Naive thymus-derived CD4-positive, alpha-beta T cell (primary cell): Measurements from ENCODE around the gene CACNA1A. TPM values are rescaled to one million over a fixed set of nuclear protein-coding genes. Genes with fewer than 3 reads are reported as not detected.
A peak's percentile ranks its signal among the peaks of the same experiment; 100 is the strongest.
"Not testable (repeated sequence)": the region's sequence is repeated elsewhere in the genome, so short reads cannot be mapped to it uniquely, and the experiment has no call there.

ENCODE experiments used
- ATAC-seq: fragments of 150-1000 bp; cut with Tn5 transposase; 2 replicates; pipeline ENCODE4 v1.10.0; 2021; ENCODE audit warnings: mild to moderate bottlenecking, moderate library complexity
- CTCF ChIA-PET: fragments of 350-600 bp; sonication (Branson Sonifier 250); formaldehyde crosslinking; loops from one replicate; lab custom pipeline; 2021; ENCODE audit warnings: antibody characterized with exemption; lab: Charles Lee
- POLR2A ChIA-PET: fragments of 350-600 bp; sonication (Branson Sonifier 250); formaldehyde crosslinking; loops from one replicate; lab custom pipeline; 2021; ENCODE audit warnings: antibody characterized with exemption, inconsistent platforms; lab: Charles Lee
- DNase-seq, 9 donors: peaks; one replicate each; pipeline versions ENCODE4 v3.0.0 to v3.0.0-alpha.2; 2020 to 2022; ENCODE audit warnings: mixed read lengths in 1 of 9
- H3K27ac ChIP-seq: one replicate; pipeline ENCODE4 v1.7.0; 2013; ENCODE audit warnings: mild to moderate bottlenecking, low read depth, low read length, moderate library complexity
- H3K27me3 ChIP-seq, 2 donors: one replicate each; pipeline ENCODE4 v1.7.0; 2013; ENCODE audit warnings: low read length in 2 of 2, mild to moderate bottlenecking in 2 of 2, moderate library complexity in 2 of 2; ENCODE audit not compliant: control insufficient read depth in 2 of 2, insufficient read depth in 2 of 2
- H3K36me3 ChIP-seq, 3 experiments: 1 replicate in 2 of 3; 2 replicates in 1 of 3; pipeline ENCODE4 v1.7.0; 2013; ENCODE audit warnings: low read length in 3 of 3, mild to moderate bottlenecking in 3 of 3, moderate library complexity in 1 of 3; ENCODE audit not compliant: insufficient read depth in 3 of 3, control insufficient read depth in 2 of 3
- H3K4me1 ChIP-seq, 2 donors: one replicate each; pipeline ENCODE4 v1.7.0; 2013; ENCODE audit warnings: low read length in 2 of 2, mild to moderate bottlenecking in 2 of 2, moderate library complexity in 1 of 2; ENCODE audit not compliant: control insufficient read depth in 2 of 2, insufficient read depth in 2 of 2
- H3K4me3 ChIP-seq: 2 replicates; pipeline ENCODE4 v1.7.0; 2013; ENCODE audit warnings: mild to moderate bottlenecking, low read length
- H3K9me3 ChIP-seq, 3 experiments: 1 replicate in 2 of 3; 2 replicates in 1 of 3; pipeline ENCODE4 v1.7.0; 2013; ENCODE audit warnings: low read length in 3 of 3; ENCODE audit not compliant: control insufficient read depth in 2 of 3
- H3K27ac Mint-ChIP-seq, 9 donors: one replicate each; pipeline ENCODE4 v1.8.0; 2020 to 2022; ENCODE audit warnings: mixed read lengths in 9 of 9, mild to moderate bottlenecking in 8 of 9, moderate library complexity in 5 of 9, inconsistent platforms in 2 of 9
- H3K27me3 Mint-ChIP-seq, 5 donors: one replicate each; pipeline ENCODE4 v1.8.0; 2021 to 2022; ENCODE audit warnings: mixed read lengths in 5 of 5, mild to moderate bottlenecking in 1 of 5
- H3K36me3 Mint-ChIP-seq, 5 donors: one replicate each; pipeline ENCODE4 v1.8.0; 2020 to 2022; ENCODE audit warnings: mixed read lengths in 5 of 5, mild to moderate bottlenecking in 3 of 5, inconsistent platforms in 1 of 5
- H3K4me1 Mint-ChIP-seq, 7 donors: one replicate each; pipeline ENCODE4 v1.8.0; 2020 to 2022; ENCODE audit warnings: mixed read lengths in 7 of 7, mild to moderate bottlenecking in 3 of 7, inconsistent platforms in 1 of 7
- H3K4me3 Mint-ChIP-seq, 10 donors: one replicate each; pipeline ENCODE4 v1.8.0; 2020 to 2022; ENCODE audit warnings: mild to moderate bottlenecking in 10 of 10, mixed read lengths in 10 of 10, moderate library complexity in 6 of 10, inconsistent platforms in 2 of 10
- H3K9me3 Mint-ChIP-seq, 11 donors: one replicate each; pipeline ENCODE4 v1.8.0; 2020 to 2022; ENCODE audit warnings: mixed read lengths in 11 of 11, mild to moderate bottlenecking in 4 of 11, inconsistent platforms in 1 of 11, moderate library complexity in 1 of 11
- intact Hi-C, 2 donors: fragments of 100-400 bp; cut with micrococcal nuclease; formaldehyde crosslinking; loops; one replicate each; pipeline ENCODE4 v1.15.1; 2023
- polyA plus RNA-seq, 2 donors: library from polyadenylated mRNA; unstranded; fragments of 300-500 nt; fragmentation: Illumina TruSeq; gene quantifications; one replicate each; pipeline ENCODE4 v1.2.3, GENCODE V29; 2021
- total RNA-seq, 6 experiments: library from RNA in 5 of 6; stranded (reverse) in 5 of 6; gene quantifications; 1 replicate in 5 of 6; 2 replicates in 1 of 6; pipeline ENCODE4 v1.2.3 and lab custom pipeline; 2021 to 2026

Gene CACNA1A
- total and polyA plus RNA-seq, 7 experiments from 2014 or later = 0.05 to 1.1 (median 0.41) TPM

- intact Hi-C loops = loop anchor here in 1 of 2 donors (1.0 kb wide), 1 partner anchor 16 kb away; no protein-coding TSS in a partner anchor
- no peaks in the 10 kb centered on the region for H3K36me3 ChIP-seq
- Mint-ChIP-seq H3K9me3 (no peaks in the 10 kb centered on the region), H3K27ac (peak overlapping the region; percentile 92 to 100 (median 98)), H3K27me3 (no peaks in the 10 kb centered on the region), H3K4me1 (peaks cover 40 to 73% (median 56%) of the 10 kb centered on the region in 7 donors), H3K36me3 (peaks cover 0 to 12% (median 0%) of the 10 kb centered on the region in 5 donors), H3K4me3 (peak overlapping the region; percentile 79 to 90 (median 84))
- ChIA-PET POLR2A (interaction anchor here (0.9 to 19.6 kb wide), 7 partner anchors 6 to 20 kb away, joined by 3 to 283 read pairs (median 10); no protein-coding TSS in a partner anchor), CTCF (interaction anchor here (1.2 kb wide), 1 partner anchor 10 kb away, joined by 3 read pairs; no protein-coding TSS in a partner anchor)
- peak; percentile 14 for ATAC-seq
- peak; percentile 46 to 80 (median 55) for DNase-seq
- peak overlapping the region; percentile 76 for H3K27ac ChIP-seq
- H3K9me3 ChIP-seq = no peaks in the 10 kb centered on the region
- no peaks in the 10 kb centered on the region for H3K27me3 ChIP-seq
- peak overlapping the region; percentile 41 for H3K4me3 ChIP-seq
- peaks cover 55 to 62% of the 10 kb centered on the region in 2 donors for H3K4me1 ChIP-seq
Observed at GRCh38 chr19:13172346-13173138, 333.7 kb downstream of the CACNA1A start.

DNA sequence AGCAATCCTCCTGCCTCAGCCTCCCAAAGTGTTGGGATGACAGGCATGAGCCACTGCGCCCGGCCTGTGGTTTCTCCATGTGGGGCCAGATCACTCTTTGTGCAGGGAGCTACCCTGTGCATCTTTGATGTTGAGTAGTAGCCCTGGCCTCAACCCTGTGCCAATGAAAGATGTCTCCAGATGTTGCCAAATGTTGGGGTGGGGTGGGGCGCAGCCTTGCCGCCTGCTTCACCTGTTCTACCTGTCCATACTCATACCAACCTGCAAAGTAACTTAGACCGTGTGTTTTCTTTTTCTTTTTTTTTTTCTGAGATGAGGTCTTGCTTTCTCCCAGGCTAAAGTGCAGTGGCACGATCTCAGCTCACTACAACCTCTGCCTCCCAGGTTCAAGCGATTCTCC is 335.1 kb downstream of the CACNA1A start:
- POLR2A ChIA-PET = interaction anchor here (0.7 to 12.7 kb wide), 9 partner anchors 8 to 65 kb away, joined by 3 to 283 read pairs (median 6); partner anchors contain the start of genes IER2 and STX10

GRCh38 chr19:13169769-13170168 is 336.5 kb downstream of the CACNA1A start:
- DNase-seq = no peak
- ChIA-PET POLR2A (interaction anchor here (0.6 to 12.7 kb wide), 9 partner anchors 12 to 65 kb away, joined by 3 to 283 read pairs (median 4); partner anchors contain the start of genes IER2 and STX10), CTCF (interaction anchor here (1.3 to 2.7 kb wide), 5 partner anchors 13 to 25 kb away, joined by 3 to 11 read pairs (median 6); partner anchors contain the start of genes IER2 and STX10)
- Mint-ChIP-seq H3K4me3 (peak overlapping the region in 9 of 10 donors; percentile 31 to 97 (median 95)), H3K4me1 (peaks cover 50 to 90% (median 74%) of the 10 kb centered on the region in 7 donors), H3K36me3 (peaks cover 0 to 15% (median 0%) of the 10 kb centered on the region in 5 donors), H3K9me3 (no peaks in the 10 kb centered on the region), H3K27ac (peak overlapping the region; percentile 96 to 99 (median 99)), H3K27me3 (no peaks in the 10 kb centered on the region)
- peaks cover 75 to 89% of the 10 kb centered on the region in 2 donors for H3K4me1 ChIP-seq
- no peaks in the 10 kb centered on the region for H3K9me3 ChIP-seq
- peak overlapping the region; percentile 90 for H3K27ac ChIP-seq
- no peak for ATAC-seq
- no peaks in the 10 kb centered on the region for H3K36me3 ChIP-seq
- H3K27me3 ChIP-seq = no peaks in the 10 kb centered on the region
- H3K4me3 ChIP-seq = no peak overlapping the region
- intact Hi-C loops = loop anchor here (5.0 kb wide), 2 partner anchors 377 to 877 kb away; partner anchors contain the start of genes JUNB (in 1 of the 2) and ZNF44 (in 1 of the 2)

More for the DNA sequence above, 335.1 kb downstream of the CACNA1A start:
- DNase-seq = no peak
- ATAC-seq = no peak
- CTCF ChIA-PET = interaction anchor here (0.6 to 2.5 kb wide), 7 partner anchors 11 to 230 kb away, joined by 3 to 10 read pairs (median 3); no protein-coding TSS in a partner anchor
- Mint-ChIP-seq H3K4me1 (peaks cover 48 to 80% (median 64%) of the 10 kb centered on the region in 7 donors), H3K36me3 (peaks cover 0 to 15% (median 0%) of the 10 kb centered on the region in 5 donors), H3K27ac (peak overlapping the region; percentile 92 to 100 (median 98)), H3K27me3 (no peaks in the 10 kb centered on the region), H3K9me3 (no peaks in the 10 kb centered on the region), H3K4me3 (peak overlapping the region; percentile 50 to 90 (median 75))
- H3K27ac ChIP-seq = peak overlapping the region; percentile 62
- H3K9me3 ChIP-seq = no peaks in the 10 kb centered on the region
- H3K4me3 ChIP-seq = peak overlapping the region; percentile 10
- no peaks in the 10 kb centered on the region for H3K36me3 ChIP-seq
- peaks cover 68 to 75% of the 10 kb centered on the region in 2 donors for H3K4me1 ChIP-seq
- H3K27me3 ChIP-seq = no peaks in the 10 kb centered on the region
- intact Hi-C loops = no loop called here

DNA sequence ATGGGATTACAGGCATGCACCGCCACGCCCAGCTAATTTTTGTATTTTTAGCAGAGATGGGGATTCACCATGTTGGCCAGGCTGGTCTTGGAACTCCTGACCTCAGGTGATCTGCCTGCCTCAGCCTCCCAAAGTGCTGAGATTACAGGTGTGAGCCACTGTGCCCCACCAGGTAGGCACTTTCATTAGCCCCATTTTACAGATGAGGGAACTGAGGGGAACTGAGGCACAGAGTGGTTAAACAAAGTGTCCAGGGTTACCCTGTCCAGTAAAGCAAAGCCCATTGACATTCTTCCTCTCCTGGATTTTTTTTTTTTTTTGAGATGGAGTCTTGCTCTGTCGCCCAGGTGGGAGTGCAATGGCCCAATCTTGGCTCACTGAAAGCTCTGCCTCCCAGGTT is 340.1 kb downstream of the CACNA1A start:
- not testable (repeated sequence) for ATAC-seq, H3K27me3 Mint-ChIP-seq, H3K27me3 ChIP-seq, H3K36me3 ChIP-seq, H3K9me3 ChIP-seq, H3K9me3 Mint-ChIP-seq, H3K4me3 ChIP-seq, DNase-seq
- ChIA-PET CTCF (interaction anchor here (2.7 to 3.3 kb wide), 3 partner anchors 11 to 29 kb away, joined by 11 to 32 read pairs (median 17); no protein-coding TSS in a partner anchor), POLR2A (interaction anchor here (0.6 to 12.7 kb wide), 7 partner anchors 9 to 65 kb away, joined by 4 to 283 read pairs (median 10); partner anchors contain the start of genes IER2 and STX10)
- peaks cover 0 to 15% (median 0%) of the 10 kb centered on the region in 5 donors for H3K36me3 Mint-ChIP-seq
- peak overlapping the region in 6 of 10 donors; percentile 6 to 96 (median 66) for H3K4me3 Mint-ChIP-seq
- peak overlapping the region; percentile 90 for H3K27ac ChIP-seq
- intact Hi-C loops = loop anchor here (2.0 to 5.0 kb wide), 3 partner anchors 374 to 874 kb away; partner anchors contain the start of genes JUNB (in 1 of the 2) and ZNF44 (in 1 of the 2)
- peaks cover 41 to 83% (median 75%) of the 10 kb centered on the region in 7 donors for H3K4me1 Mint-ChIP-seq
- peak overlapping the region; percentile 92 to 99 (median 99) for H3K27ac Mint-ChIP-seq
- peaks cover 84 to 88% of the 10 kb centered on the region in 2 donors for H3K4me1 ChIP-seq

DNA sequence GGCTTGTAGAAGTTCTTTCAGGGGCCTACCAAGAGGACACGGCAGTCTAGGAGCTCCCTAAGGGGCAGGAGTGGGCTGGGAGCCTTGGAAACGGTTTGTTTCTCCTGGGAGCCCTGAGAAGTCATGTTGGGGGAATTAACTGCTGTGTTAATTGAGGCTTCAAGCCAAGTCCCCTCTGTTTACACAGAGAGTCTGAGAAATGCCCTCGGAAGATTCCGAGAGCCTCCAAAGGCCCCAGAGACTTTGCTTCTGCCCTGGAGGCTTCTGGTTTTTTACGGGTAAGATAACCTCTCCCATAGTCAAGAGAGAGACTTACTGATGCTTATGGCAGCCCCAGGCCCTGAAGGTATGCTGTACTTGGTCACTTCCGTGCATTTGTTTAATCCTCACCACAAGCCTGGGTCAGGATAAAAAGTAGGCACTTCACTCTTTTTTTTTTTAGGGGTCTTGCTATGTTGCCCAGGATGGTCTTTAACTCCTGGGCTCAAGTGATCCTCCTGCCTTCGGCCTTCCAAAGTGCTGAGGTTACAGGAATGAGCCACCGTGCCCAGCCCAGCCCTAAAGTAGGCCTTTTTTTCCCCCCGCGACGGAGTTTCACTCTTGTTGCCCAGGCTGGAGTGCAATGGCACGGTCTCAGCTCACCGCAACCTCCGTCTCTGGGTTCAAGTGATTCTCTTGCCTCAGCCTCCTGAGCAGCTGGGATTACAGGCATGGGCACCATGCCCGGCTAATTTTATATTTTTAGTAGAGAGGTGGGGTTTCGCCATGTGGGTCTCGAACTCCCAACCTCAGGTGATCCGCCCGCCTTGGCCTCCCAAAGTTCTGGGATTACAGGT is 340.9 kb downstream of the CACNA1A start:
- Mint-ChIP-seq H3K27ac (peak overlapping the region; percentile 92 to 99 (median 97)), H3K4me3 (peak overlapping the region; percentile 85 to 94 (median 89)), H3K27me3 (no peaks in the 10 kb centered on the region), H3K9me3 (no peaks in the 10 kb centered on the region), H3K4me1 (peaks cover 35 to 82% (median 74%) of the 10 kb centered on the region in 7 donors), H3K36me3 (peaks cover 0 to 15% (median 0%) of the 10 kb centered on the region in 5 donors)
- no peaks in the 10 kb centered on the region for H3K9me3 ChIP-seq
- H3K36me3 ChIP-seq = no peaks in the 10 kb centered on the region
- H3K4me3 ChIP-seq = peak overlapping the region; percentile 60
- H3K27me3 ChIP-seq = no peaks in the 10 kb centered on the region
- ChIA-PET POLR2A (interaction anchor here (0.6 to 12.7 kb wide), 9 partner anchors 8 to 373 kb away, joined by 4 to 283 read pairs (median 11); partner anchors contain the start of genes IER2, JUNB, NACC1 and STX10), CTCF (interaction anchor here (0.9 to 3.3 kb wide), 5 partner anchors 11 to 47 kb away, joined by 3 to 32 read pairs (median 6); partner anchors contain the start of genes IER2 and STX10)
- H3K4me1 ChIP-seq = peaks cover 80 to 87% of the 10 kb centered on the region in 2 donors
- DNase-seq = no peak
- no peak for ATAC-seq
- peak overlapping the region; percentile 90 for H3K27ac ChIP-seq
- intact Hi-C loops = loop anchor here (5.0 kb wide), 2 partner anchors 373 to 873 kb away; partner anchors contain the start of genes JUNB (in 1 of the 2) and ZNF44 (in 1 of the 2)
